HG02943 (cell line): ENCODE measurements around the gene PLAC8.
A peak's percentile ranks its signal among the peaks of the same experiment; 100 is the strongest.
"Not testable (repeated sequence)": the region's sequence is repeated elsewhere in the genome, so short reads cannot be mapped to it uniquely, and the experiment has no call there.

Source experiments
- ATAC-seq: cut with Tn5 transposase; IDR thresholded peaks from one replicate; pipeline ENCODE4 v1.9.1; 2021; ENCODE audit warnings: mild to moderate bottlenecking, low read depth, moderate library complexity; ENCODE audit not compliant: unreplicated experiment

Gene PLAC8

DNA sequence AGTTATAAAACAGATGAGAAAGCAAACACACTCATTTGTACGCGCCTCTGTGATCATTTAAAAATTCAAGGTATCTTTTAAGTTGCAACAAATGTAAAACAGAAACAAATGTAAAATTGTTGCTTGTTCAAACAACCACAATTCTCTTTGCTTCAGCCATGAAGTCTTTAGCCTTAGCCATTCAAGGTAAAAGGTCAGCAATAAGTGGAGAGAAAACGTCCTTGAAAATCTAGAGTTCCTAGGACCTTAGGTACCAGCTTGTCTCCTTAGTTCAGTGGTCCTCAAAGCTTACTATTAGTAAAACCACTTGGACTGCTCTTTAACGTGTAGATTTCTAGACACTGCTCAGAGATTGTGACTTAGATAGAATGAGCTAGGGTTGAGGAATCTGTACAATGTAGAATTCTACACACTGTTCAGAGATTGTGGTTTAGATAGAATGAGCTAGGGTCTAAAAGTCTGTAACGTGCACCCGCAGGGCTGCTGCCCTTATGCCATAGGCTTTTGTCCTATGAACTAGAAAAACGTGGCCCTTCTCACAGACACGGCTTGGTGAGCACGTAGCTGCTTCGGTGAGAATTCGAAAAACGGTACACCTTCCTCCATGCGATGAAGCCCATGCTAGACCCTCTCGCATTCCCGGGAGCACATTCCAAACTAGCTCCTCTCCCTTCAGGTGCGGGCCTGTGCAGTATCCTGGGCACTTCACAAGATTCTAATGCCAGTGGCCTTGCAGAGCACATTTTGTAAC is 1.7 kb downstream of the PLAC8 start:
- ATAC-seq, result no peak

DNA sequence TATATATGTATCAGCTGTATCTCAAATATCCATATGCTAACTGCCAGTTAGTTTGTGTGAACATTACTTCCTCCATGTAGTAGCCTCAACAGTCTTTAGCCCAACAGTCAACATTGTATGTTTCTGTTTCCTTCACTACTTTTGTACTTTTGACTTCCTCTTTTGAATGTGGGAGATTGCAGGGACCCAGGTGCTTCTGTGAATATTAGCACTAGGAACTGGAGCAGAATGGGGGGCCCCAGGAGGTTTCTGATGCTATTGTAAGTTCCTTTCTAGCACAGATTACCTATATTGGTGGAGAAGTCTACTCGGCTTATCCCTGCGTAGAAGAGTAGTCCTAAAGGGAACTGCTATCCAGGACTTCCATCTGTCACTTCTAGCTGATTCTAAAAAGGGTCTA is 2.3 kb downstream of the PLAC8 start:
- no peak for ATAC-seq

DNA sequence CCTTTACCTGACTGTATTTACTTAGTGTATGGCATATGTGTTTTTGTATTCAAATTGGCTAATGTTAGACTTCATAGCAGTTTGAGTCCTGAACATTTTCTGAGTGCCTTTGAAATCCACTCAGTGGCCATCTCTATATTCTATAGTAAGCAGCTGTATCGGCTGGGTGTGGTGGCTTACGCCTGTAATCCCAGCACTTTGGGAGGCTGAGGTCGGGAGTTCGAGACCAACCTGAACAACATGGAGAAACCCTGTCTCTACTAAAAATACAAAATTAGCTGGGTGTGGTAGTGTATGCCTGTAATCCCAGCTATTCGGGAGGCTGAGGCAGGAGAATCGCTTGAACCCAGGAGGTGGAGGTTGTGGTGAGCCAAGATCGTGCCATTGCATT is 2.8 kb downstream of the PLAC8 start:
- not testable (repeated sequence) for ATAC-seq

DNA sequence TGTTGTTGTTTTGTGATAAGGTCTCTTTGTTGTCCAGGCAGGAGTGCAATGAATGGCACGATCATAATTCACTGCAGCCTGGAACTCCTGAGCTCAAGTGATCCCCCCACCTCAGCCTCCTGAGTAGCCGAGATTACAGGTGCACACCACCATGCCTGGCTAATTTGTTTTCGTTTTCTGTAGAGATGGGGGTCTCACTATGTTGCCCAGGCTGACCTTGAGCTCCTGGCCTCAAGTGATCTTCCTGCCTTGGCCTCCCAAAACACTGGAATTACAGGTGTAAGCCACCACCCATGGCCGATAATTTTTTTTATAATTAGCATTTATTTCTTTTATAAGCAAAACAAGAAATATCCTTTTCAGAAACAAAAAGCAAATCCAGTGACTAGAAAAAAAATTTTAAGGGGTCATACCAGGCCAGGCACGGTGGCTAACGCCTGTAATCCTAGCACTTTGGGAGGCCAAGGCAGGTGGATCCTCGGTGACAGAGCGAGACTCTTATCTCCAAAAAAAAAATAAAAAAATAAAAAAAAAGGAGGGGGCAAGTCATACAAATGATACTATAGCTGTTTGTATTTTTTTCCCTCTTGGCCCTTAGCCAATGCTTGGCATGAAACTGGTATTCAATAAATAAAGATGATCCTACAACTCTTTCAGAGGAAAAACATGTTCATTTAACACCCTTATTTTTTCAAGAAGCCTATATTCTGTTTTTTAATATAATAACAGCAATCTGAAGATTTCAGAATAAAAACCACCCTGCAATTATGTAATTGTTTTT is 3.4 kb downstream of the PLAC8 start:
- ATAC-seq, result no peak

- ATAC-seq, result peak; percentile 58
These were observed 4.1 kb downstream of the PLAC8 start for GRCh38 chr4:83110223-83110945.

GRCh38 chr4:83109480-83110222 is 4.9 kb downstream of the PLAC8 start:
- ATAC-seq, result peak; percentile 17

GRCh38 chr4:83108101-83108861 is 6.2 kb downstream of the PLAC8 start:
- no peak for ATAC-seq

DNA sequence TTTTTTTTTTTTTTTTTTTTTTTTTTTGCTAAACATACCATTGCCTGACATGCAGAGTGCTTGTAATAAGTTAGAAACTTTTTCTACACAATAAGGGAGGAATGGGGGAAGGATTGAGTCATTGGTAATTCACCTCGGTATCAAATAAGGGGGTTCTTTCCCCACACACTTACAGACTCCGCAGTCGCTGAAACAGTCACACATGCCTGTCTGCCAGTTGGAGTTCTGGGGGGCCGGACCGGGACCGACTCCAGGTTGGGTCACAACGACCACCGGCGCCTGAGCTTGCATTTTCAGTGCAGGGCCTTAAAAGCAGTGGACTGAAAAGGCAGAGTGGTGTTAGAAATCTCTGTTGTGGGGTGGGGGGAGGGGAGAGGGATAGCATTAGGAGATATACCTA is 6.9 kb downstream of the PLAC8 start:
- ATAC-seq, result no peak

DNA sequence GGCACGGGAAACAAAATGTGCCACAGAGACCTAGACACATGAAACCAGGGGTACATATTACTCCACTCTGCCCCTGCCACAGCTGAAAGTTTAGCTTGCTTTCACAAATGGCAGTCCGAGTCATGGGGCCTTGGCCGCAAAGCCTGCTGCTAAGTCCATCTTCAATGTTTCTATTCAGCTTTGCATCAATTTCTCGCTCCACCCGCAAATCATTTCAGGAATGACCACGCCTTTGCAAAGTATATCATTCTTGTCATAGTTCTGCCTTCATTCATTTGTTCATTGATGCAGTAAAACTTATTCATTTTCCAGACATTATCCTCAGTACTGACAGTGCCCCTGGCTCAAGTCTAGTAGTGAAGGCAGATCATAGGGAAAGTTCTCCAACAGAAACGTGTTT is 9.5 kb downstream of the PLAC8 start:
- ATAC-seq, result no peak

DNA sequence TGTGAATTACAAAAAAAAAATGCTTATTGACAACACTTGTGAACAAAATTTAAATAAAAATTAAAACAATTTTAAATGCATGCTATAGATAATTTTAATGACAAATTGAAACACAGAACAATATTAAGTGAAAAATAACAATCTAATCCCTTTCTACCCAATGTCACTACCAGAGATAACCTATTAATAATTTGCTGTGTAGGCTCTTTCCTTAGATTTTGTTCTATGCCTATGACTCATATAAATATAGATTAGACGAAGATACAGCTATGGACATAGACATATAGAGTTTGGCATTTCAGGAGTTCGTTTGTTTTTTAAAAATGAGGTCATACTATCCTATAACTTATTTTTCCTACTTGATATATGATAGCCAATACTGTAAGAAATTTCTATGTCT is 18.1 kb downstream of the PLAC8 start:
- no peak for ATAC-seq

- ATAC-seq, result no peak
These were observed 21.4 kb downstream of the PLAC8 start for GRCh38 chr4:83093060-83093640.

DNA sequence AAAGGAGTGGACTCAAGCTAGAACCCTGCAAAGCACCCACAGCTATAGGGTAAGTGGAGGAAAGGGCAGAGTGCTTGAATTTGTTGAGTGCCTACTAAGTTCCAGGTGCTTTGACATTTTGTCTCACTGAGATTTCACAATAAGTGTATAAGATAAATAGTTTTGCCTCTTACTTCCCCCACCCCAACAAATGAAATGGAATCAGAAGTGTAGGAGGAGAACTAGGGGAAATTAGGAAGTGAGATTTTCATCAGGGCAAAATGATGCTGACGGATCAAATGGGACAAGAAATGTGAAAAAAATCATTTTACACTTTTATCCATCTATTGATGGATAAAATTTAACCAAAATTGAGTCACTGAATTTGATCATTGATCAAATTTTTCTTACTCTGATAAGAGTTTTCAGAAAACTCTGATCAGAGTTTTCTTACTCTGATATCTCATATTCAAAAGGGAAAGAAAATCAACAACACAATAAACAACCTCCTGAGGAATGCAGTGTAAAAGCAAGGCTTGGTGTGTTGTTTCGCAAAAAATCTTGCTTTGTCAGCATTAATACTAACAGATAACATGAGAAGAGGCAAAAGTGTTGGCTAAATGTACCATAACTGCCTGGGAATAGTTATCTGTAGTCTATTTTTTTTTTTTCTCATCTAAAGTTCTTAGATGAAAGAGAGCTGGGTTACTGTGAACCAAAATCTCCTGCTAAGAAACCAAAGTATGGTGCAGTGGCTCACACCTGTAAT is 24.9 kb downstream of the PLAC8 start:
- no peak for ATAC-seq

DNA sequence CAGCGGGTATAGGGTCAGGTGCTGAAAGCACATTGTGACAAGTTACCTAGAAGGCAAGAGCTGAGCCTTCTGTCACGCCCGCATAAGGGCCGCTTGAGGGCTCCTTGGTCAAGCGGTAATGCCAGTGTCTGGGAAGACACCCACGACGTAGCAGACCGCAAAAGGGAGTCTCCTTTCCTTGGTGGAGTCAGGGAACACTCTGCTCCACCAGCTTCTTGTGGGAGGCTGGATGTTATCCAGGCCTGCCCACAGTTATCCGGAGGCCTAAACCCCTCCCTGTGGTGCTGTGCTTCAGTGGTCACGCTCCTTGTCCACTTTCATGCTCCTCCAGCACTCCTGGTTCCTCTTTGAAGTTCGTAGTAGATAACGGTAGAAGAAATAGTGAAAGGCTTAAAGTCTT is 29.6 kb downstream of the PLAC8 start:
- ATAC-seq, result not testable (repeated sequence)

DNA sequence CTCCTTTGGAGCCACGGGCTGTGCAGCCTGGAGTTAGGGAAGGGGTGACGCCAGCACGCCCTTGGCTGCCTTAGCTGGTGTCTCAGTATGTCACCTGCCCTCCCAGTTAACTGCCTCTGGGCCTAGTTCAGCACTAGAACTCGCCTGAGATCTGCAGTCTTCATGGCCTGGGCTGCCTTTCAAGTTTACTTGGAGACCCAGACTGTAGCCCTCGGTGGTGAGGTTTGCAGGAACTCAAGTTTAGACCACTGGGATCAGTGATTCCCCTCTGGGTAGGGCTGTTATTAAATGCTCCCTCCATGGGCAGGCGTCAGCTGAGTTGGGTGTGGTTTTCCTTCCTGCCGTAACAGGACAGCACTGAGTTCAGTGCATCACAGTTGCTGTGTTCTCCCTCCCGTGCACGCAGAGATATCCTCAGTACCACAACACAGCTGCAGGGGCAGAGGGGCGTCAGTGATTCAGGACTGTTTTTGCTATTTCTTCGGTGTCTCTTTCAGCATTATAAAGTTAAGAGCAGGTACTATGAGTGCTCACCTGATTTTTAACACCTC is 30.5 kb downstream of the PLAC8 start:
- ATAC-seq, result no peak

GRCh38 chr4:83082777-83083176 is 31.8 kb downstream of the PLAC8 start:
- ATAC-seq, result peak; percentile 50

GRCh38 chr4:83080561-83080960 is 34.0 kb downstream of the PLAC8 start:
- no peak for ATAC-seq

- no peak for ATAC-seq
These were observed 39.0 kb downstream of the PLAC8 start for GRCh38 chr4:83075311-83076095.

DNA sequence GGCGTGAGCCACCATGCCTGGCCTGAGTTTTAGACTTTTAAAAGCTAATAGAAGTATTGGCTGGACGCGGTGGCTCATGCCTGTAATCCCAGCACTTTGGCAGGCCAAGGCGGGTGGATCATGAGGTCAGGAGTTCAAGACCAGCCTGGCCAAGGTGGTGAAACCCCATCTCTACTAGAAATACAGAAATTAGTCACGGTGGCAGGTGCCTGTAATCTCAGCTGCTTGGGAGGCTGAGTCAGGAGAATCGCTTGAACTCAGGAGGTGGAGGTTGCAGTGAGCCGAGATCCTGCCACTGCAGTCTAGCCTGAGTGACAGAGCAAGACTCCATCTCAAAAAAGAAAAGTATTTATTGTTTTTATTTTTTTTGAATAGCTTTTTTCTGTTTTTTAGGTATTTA is 39.7 kb downstream of the PLAC8 start:
- not testable (repeated sequence) for ATAC-seq
